HUDEP-2 (cell line): ENCODE data around the gene EIPR1.
A peak's percentile ranks its signal among the peaks of the same experiment; 100 is the strongest.

ENCODE experiments used
- DNase-seq, 76 experiments: peaks; one replicate each; lab custom pipeline; 2025; ENCODE audit not compliant: unreplicated experiment in 76 of 76; lab: John Stamatoyannopoulos, UW

Gene EIPR1

GRCh38 chr2:3326182-3326537 lies 51.5 kb downstream of the EIPR1 start:
- DNase-seq, result no peak

GRCh38 chr2:3325458-3326181 lies 52.0 kb downstream of the EIPR1 start:
- no peak for DNase-seq

- no peak for DNase-seq
Measured at GRCh38 chr2:3324404-3325281, 53.0 kb downstream of the EIPR1 start.

GRCh38 chr2:3324036-3324386 lies 53.6 kb downstream of the EIPR1 start:
- no peak for DNase-seq

- no peak for DNase-seq
Measured at GRCh38 chr2:3323360-3324035, 54.1 kb downstream of the EIPR1 start.

GRCh38 chr2:3322311-3322970 lies 55.2 kb downstream of the EIPR1 start:
- no peak for DNase-seq

- DNase-seq, result no peak
Measured at GRCh38 chr2:3321825-3322224, 55.8 kb downstream of the EIPR1 start.

GRCh38 chr2:3320910-3321605 lies 56.6 kb downstream of the EIPR1 start:
- no peak for DNase-seq

- no peak for DNase-seq
Measured at GRCh38 chr2:3319745-3320566, 57.7 kb downstream of the EIPR1 start.

- DNase-seq, result no peak
Measured at GRCh38 chr2:3319134-3319533, 58.5 kb downstream of the EIPR1 start.

GRCh38 chr2:3317871-3318590 lies 59.6 kb downstream of the EIPR1 start:
- DNase-seq, result no peak

GRCh38 chr2:3317277-3317685 lies 60.3 kb downstream of the EIPR1 start:
- no peak for DNase-seq

GRCh38 chr2:3316456-3317276 lies 61.0 kb downstream of the EIPR1 start:
- peak in 2 of 76 experiments; percentile 1 to 8 for DNase-seq

GRCh38 chr2:3314626-3315025 lies 63.0 kb downstream of the EIPR1 start:
- no peak for DNase-seq

GRCh38 chr2:3313781-3314375 lies 63.7 kb downstream of the EIPR1 start:
- DNase-seq, result no peak

- no peak for DNase-seq
Measured at GRCh38 chr2:3312576-3313345, 64.9 kb downstream of the EIPR1 start.

- DNase-seq, result no peak
Measured at GRCh38 chr2:3311601-3312000, 66.0 kb downstream of the EIPR1 start.
